Neural progenitor cell (in vitro differentiated cells): ENCODE measurements around the gene HSD17B8. TPM values are rescaled to one million over a fixed set of nuclear protein-coding genes. Genes with fewer than 3 reads are reported as not detected.

Experiments
- DNase-seq: peaks from one replicate; pipeline ENCODE4 v3.0.0-alpha.2; 2016; ENCODE audit warnings: low spot score
- H2AFZ ChIP-seq: fragments of 200-600 bp; sonication (generic); replicated peaks from 2 replicates; pipeline ENCODE4 v1.6.1; 2016; ENCODE audit warnings: antibody characterized with exemption
- H3F3A ChIP-seq: fragments of 200-600 bp; sonication (generic); 2 replicates; pipeline ENCODE4 v1.6.1; 2016; ENCODE audit warnings: antibody characterized with exemption, low read depth
- H3K27ac ChIP-seq: fragments of 200-600 bp; sonication (generic); 2 replicates; pipeline ENCODE4 v1.5.1; 2016; ENCODE audit warnings: mild to moderate bottlenecking
- H3K27me3 ChIP-seq: fragments of 200-600 bp; sonication (generic); 2 replicates; pipeline ENCODE4 v1.6.1; 2016; ENCODE audit warnings: mild to moderate bottlenecking, moderate library complexity
- H3K36me3 ChIP-seq: fragments of 200-600 bp; sonication (generic); 2 replicates; pipeline ENCODE4 v1.5.1; 2016
- H3K4me1 ChIP-seq: fragments of 200-600 bp; sonication (generic); 2 replicates; pipeline ENCODE4 v1.6.1; 2016; ENCODE audit warnings: mixed run types
- H3K4me2 ChIP-seq: fragments of 200-600 bp; sonication (generic); 2 replicates; pipeline ENCODE4 v1.6.1; 2016
- H3K4me3 ChIP-seq: fragments of 200-600 bp; sonication (generic); 2 replicates; pipeline ENCODE4 v1.5.1; 2016
- H3K79me2 ChIP-seq: fragments of 200-600 bp; sonication (generic); 2 replicates; pipeline ENCODE4 v1.6.1; 2016; ENCODE audit warnings: low read depth
- H3K9ac ChIP-seq: fragments of 200-600 bp; sonication (generic); 2 replicates; pipeline ENCODE4 v1.6.1; 2016
- H3K9me3 ChIP-seq: fragments of 200-600 bp; sonication (generic); 2 replicates; pipeline ENCODE4 v1.5.1; 2016; ENCODE audit warnings: low read depth
- H4K20me1 ChIP-seq: fragments of 200-600 bp; sonication (generic); 2 replicates; pipeline ENCODE4 v1.6.1; 2016; ENCODE audit warnings: low read depth
- H3K27ac Mint-ChIP-seq: 3 replicates; pipeline ENCODE4 v1.8.0; 2021; ENCODE audit warnings: mixed read lengths
- H3K27me3 Mint-ChIP-seq: 2 replicates; pipeline ENCODE4 v1.8.0; 2022; ENCODE audit warnings: low read depth, mild to moderate bottlenecking, inconsistent platforms, moderate library complexity, mixed read lengths; ENCODE audit not compliant: insufficient read depth
- H3K36me3 Mint-ChIP-seq: 3 replicates; pipeline ENCODE4 v1.8.0; 2021; ENCODE audit warnings: mixed read lengths
- H3K4me1 Mint-ChIP-seq: 3 replicates; pipeline ENCODE4 v1.8.0; 2021; ENCODE audit warnings: mixed read lengths
- H3K4me3 Mint-ChIP-seq: 3 replicates; pipeline ENCODE4 v1.8.0; 2021; ENCODE audit warnings: mild to moderate bottlenecking, moderate library complexity, mixed read lengths
- H3K9me3 Mint-ChIP-seq: 3 replicates; pipeline ENCODE4 v1.8.0; 2020; ENCODE audit warnings: mixed read lengths
- EZH2 ChIP-seq: fragments of 200-600 bp; sonication (generic); IDR thresholded peaks from 2 replicates; pipeline ENCODE4 v1.6.1; 2017; ENCODE audit warnings: antibody characterized with exemption, mild to moderate bottlenecking, moderate library complexity
- EZH2phosphoT487 ChIP-seq: fragments of 200-600 bp; sonication (generic); IDR thresholded peaks from 2 replicates; pipeline ENCODE4 v1.6.1; 2017; ENCODE audit warnings: antibody characterized with exemption
- total RNA-seq: library from RNA; depleted of rRNA; stranded (reverse); fragments of >200 nt; gene quantifications from 2 replicates; pipeline ENCODE4 v1.2.3, GENCODE V29; 2015; ENCODE audit warnings: low replicate concordance
- TF ChIP-seq, protein P1 (sequence below): fragments of 200-600 bp; sonication (generic); IDR thresholded peaks from 2 replicates; pipeline ENCODE4 v1.5.1; 2017; ENCODE audit warnings: antibody characterized with exemption, mild to moderate bottlenecking

Gene HSD17B8
- total RNA-seq, 1 donor from 2014 or later = 4.8 TPM

DNA sequence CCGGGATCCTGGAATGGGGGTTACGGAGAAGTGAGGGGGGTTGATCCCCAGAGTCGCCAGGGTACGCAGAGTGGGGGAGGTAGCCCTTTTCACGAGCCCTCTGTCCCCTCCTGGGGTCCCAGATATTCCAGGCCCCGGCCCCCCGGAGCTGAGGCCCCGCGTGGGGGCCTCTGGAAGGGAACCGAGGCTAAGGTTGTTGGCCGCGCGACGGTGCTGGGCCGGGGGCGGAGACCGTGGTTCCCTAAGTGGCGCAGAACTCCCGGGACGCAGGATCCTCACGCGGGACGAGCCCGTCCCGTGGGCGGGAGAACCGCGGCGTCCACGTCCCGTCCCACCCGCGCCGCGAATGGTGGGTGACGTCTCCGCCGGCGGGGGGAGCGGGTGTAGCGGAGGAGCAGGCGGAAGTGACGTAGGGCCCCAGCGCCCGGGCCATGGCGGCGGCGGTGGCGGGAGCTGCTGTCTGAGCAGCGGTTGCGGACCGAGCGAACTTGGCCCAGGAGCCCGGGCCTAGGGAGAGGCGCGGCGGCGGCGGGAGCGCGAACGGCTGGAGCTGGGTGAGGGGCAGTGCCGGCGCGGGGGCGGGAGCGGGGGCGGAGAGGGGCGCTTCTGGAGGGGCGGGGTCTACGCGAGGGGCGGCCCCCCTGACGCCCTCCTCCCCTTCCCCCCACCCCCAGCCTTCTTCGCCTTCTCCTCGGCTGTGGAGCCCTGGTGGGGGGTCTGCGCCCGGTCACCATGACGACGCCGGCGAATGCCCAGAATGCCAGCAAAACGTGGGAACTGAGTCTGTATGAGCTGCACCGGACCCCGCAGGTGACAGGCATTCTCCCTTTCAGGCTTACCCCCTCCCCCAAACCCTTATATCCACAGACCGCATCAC is 3.9 kb downstream of the HSD17B8 start, which contains the start of gene RING1:
TSS of gene RING1 (plus strand) at position 410 of the 877 bp plus-strand sequence. CDS start at position 733, 323 bp downstream.
- Mint-ChIP-seq H3K36me3 (peaks cover 22% of the 10 kb centered on the region), H3K4me3 (peak within 1 kb of the TSS; percentile 99), H3K4me1 (peaks cover 66% of the 10 kb centered on the region), H3K9me3 (no peaks in the 10 kb centered on the region), H3K27ac (peak within 1 kb of the TSS; percentile 99), H3K27me3 (peaks cover 15% of the 10 kb centered on the region)
- H3K27me3 ChIP-seq = peaks cover 33% of the 10 kb centered on the region
- H3K4me2 ChIP-seq = peak within 1 kb of the TSS; percentile 94
- H3K36me3 ChIP-seq = no peaks in the 10 kb centered on the region
- H3F3A ChIP-seq = peaks cover 55% of the 10 kb centered on the region
- no peak for TF ChIP-seq EZH2
- TF ChIP-seq, protein P1, sequence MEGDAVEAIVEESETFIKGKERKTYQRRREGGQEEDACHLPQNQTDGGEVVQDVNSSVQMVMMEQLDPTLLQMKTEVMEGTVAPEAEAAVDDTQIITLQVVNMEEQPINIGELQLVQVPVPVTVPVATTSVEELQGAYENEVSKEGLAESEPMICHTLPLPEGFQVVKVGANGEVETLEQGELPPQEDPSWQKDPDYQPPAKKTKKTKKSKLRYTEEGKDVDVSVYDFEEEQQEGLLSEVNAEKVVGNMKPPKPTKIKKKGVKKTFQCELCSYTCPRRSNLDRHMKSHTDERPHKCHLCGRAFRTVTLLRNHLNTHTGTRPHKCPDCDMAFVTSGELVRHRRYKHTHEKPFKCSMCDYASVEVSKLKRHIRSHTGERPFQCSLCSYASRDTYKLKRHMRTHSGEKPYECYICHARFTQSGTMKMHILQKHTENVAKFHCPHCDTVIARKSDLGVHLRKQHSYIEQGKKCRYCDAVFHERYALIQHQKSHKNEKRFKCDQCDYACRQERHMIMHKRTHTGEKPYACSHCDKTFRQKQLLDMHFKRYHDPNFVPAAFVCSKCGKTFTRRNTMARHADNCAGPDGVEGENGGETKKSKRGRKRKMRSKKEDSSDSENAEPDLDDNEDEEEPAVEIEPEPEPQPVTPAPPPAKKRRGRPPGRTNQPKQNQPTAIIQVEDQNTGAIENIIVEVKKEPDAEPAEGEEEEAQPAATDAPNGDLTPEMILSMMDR = no peak
- TF ChIP-seq EZH2phosphoT487 = no peak
- peak within 1 kb of the TSS; percentile 93 for H3K4me3 ChIP-seq
- H3K4me1 ChIP-seq = peaks cover 42% of the 10 kb centered on the region
- H3K27ac ChIP-seq = peak within 1 kb of the TSS; percentile 69
- peaks cover 20% of the 10 kb centered on the region for H3K79me2 ChIP-seq
- peaks cover 53% of the 10 kb centered on the region for H4K20me1 ChIP-seq
- peak within 1 kb of the TSS; percentile 46 for H2AFZ ChIP-seq
- DNase-seq = peak; percentile 91
- H3K9me3 ChIP-seq = no peaks in the 10 kb centered on the region
- peak within 1 kb of the TSS; percentile 65 for H3K9ac ChIP-seq

DNA sequence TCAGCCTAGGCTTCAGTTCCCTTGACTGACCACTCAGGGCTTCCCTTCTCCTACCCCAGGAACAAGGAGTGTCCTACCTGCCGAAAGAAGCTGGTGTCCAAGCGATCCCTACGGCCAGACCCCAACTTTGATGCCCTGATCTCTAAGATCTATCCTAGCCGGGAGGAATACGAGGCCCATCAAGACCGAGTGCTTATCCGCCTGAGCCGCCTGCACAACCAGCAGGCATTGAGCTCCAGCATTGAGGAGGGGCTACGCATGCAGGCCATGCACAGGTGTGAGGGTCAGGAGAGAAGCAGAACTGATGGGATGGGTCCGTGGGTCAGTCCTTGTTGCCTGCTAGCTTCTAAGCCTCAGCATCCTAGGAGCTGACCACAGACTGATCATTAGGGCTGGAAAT is 5.4 kb downstream of the HSD17B8 start:
- H3K9me3 ChIP-seq = no peaks in the 10 kb centered on the region
- no peak overlapping the region for H2AFZ ChIP-seq
- Mint-ChIP-seq H3K4me3 (peak overlapping the region; percentile 99), H3K27me3 (peaks cover 16% of the 10 kb centered on the region), H3K36me3 (peaks cover 17% of the 10 kb centered on the region), H3K9me3 (no peaks in the 10 kb centered on the region), H3K27ac (no peak overlapping the region), H3K4me1 (peaks cover 69% of the 10 kb centered on the region)
- no peak overlapping the region for H3K4me2 ChIP-seq
- H3K9ac ChIP-seq = no peak overlapping the region
- peaks cover 41% of the 10 kb centered on the region for H3K4me1 ChIP-seq
- peaks cover 53% of the 10 kb centered on the region for H3F3A ChIP-seq
- TF ChIP-seq EZH2phosphoT487 (no peak), EZH2 (no peak)
- TF ChIP-seq, protein P1 = no peak
- H3K36me3 ChIP-seq = no peaks in the 10 kb centered on the region
- no peak for DNase-seq
- H3K79me2 ChIP-seq = peaks cover 20% of the 10 kb centered on the region
- no peak overlapping the region for H3K27ac ChIP-seq
- H3K4me3 ChIP-seq = no peak overlapping the region
- peaks cover 45% of the 10 kb centered on the region for H4K20me1 ChIP-seq
- H3K27me3 ChIP-seq = peaks cover 48% of the 10 kb centered on the region

DNA sequence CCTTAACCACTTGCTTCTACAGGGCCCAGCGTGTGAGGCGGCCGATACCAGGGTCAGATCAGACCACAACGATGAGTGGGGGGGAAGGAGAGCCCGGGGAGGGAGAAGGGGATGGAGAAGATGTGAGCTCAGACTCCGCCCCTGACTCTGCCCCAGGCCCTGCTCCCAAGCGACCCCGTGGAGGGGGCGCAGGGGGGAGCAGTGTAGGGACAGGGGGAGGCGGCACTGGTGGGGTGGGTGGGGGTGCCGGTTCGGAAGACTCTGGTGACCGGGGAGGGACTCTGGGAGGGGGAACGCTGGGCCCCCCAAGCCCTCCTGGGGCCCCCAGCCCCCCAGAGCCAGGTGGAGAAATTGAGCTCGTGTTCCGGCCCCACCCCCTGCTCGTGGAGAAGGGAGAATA is 6.7 kb downstream of the HSD17B8 start:
- no peak for TF ChIP-seq EZH2phosphoT487
- no peak for TF ChIP-seq EZH2
- TF ChIP-seq, protein P1 = no peak
- H3K27me3 Mint-ChIP-seq = peaks cover 16% of the 10 kb centered on the region

More for the DNA sequence above, 6.7 kb downstream of the HSD17B8 start:
- Mint-ChIP-seq H3K4me3 (peak overlapping the region; percentile 99), H3K27ac (no peak overlapping the region), H3K9me3 (no peaks in the 10 kb centered on the region), H3K36me3 (peaks cover 17% of the 10 kb centered on the region), H3K4me1 (peaks cover 65% of the 10 kb centered on the region)
- Histone ChIP-seq H3K27ac (no peak overlapping the region), H3K9ac (no peak overlapping the region), H2AFZ (no peak overlapping the region), H3K27me3 (peaks cover 54% of the 10 kb centered on the region), H3K9me3 (no peaks in the 10 kb centered on the region), H3K4me2 (no peak overlapping the region), H3F3A (peaks cover 40% of the 10 kb centered on the region), H3K79me2 (peaks cover 20% of the 10 kb centered on the region), H3K4me1 (peaks cover 29% of the 10 kb centered on the region), H4K20me1 (peaks cover 42% of the 10 kb centered on the region), H3K4me3 (no peak overlapping the region), H3K36me3 (no peaks in the 10 kb centered on the region)
- no peak for DNase-seq
